IgD-negative memory B cell (primary cell): ENCODE measurements around the gene PDZRN4. TPM values are rescaled to one million over a fixed set of nuclear protein-coding genes. Genes with fewer than 3 reads are reported as not detected.
A peak's percentile ranks its signal among the peaks of the same experiment; 100 is the strongest.
"Not testable (repeated sequence)": the region's sequence is repeated elsewhere in the genome, so short reads cannot be mapped to it uniquely, and the experiment has no call there.

Source experiments
- H3K27ac Mint-ChIP-seq, 3 donors: one replicate each; pipeline ENCODE4 v1.8.0; 2020 to 2022; ENCODE audit warnings: mild to moderate bottlenecking in 3 of 3, mixed read lengths in 3 of 3, moderate library complexity in 1 of 3
- H3K27me3 Mint-ChIP-seq: one replicate; pipeline ENCODE4 v1.8.0; 2021; ENCODE audit warnings: mixed read lengths
- H3K36me3 Mint-ChIP-seq: one replicate; pipeline ENCODE4 v1.8.0; 2020; ENCODE audit warnings: mild to moderate bottlenecking, mixed read lengths
- H3K4me1 Mint-ChIP-seq, 3 donors: one replicate each; pipeline ENCODE4 v1.8.0; 2020 to 2022; ENCODE audit warnings: mixed read lengths in 3 of 3, mild to moderate bottlenecking in 1 of 3
- H3K4me3 Mint-ChIP-seq, 4 donors: one replicate each; pipeline ENCODE4 v1.8.0; 2020 to 2022; ENCODE audit warnings: mild to moderate bottlenecking in 4 of 4, mixed read lengths in 4 of 4, moderate library complexity in 3 of 4
- H3K9me3 Mint-ChIP-seq, 3 donors: one replicate each; pipeline ENCODE4 v1.8.0; 2020 to 2021; ENCODE audit warnings: mixed read lengths in 3 of 3, mild to moderate bottlenecking in 1 of 3
- polyA plus RNA-seq: library from polyadenylated mRNA; unstranded; fragments of 300-500 nt; fragmentation: Illumina TruSeq; gene quantifications from one replicate; pipeline ENCODE4 v1.2.3, GENCODE V29; 2021

Gene PDZRN4
- polyA plus RNA-seq, result not detected

DNA sequence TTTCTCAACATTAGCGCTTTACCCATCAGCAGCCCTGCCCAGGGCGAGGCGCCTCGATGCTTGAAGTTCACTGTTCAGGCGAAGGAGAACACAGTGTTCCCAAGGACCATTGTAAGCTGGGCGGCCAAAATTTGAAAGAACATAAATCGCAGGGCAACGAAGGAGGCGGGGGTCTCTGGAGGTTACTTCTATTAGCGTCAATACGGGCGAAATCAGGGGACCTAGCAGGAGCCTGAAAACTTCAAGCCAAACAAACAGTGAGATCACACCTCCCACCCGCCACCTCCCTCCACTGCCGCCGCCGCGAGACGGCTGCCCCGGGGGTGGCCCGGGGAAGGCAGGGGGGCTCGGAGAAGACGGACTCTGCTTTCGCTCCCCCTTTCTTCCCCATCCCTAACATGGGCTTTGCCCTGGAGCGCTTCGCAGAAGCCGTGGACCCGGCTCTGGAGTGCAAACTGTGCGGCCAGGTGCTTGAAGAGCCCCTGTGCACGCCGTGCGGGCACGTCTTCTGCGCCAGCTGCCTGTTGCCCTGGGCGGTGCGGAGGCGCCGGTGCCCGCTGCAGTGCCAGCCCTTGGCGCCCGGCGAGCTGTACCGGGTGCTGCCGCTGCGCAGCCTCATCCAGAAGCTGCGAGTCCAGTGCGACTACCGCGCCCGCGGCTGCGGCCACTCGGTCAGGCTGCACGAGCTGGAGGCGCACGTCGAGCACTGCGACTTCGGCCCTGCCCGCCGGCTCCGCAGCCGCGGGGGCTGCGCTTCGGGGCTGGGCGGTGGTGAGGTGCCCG, at the start of gene PDZRN4:
PDZRN4 (plus strand) TSS at position 263 of the 783 bp plus-strand sequence.
- H3K27ac Mint-ChIP-seq, result no peak within 1 kb of the TSS
- H3K4me1 Mint-ChIP-seq, result peaks cover 0 to 14% (median 11%) of the 10 kb centered on the region in 3 donors
- peak within 1 kb of the TSS in 2 of 4 donors; percentile 52 to 58 for H3K4me3 Mint-ChIP-seq
- H3K9me3 Mint-ChIP-seq, result peaks cover 0 to 2% (median 0%) of the 10 kb centered on the region in 3 donors
- H3K27me3 Mint-ChIP-seq, result peaks cover 33% of the 10 kb centered on the region
- no peaks in the 10 kb centered on the region for H3K36me3 Mint-ChIP-seq

DNA sequence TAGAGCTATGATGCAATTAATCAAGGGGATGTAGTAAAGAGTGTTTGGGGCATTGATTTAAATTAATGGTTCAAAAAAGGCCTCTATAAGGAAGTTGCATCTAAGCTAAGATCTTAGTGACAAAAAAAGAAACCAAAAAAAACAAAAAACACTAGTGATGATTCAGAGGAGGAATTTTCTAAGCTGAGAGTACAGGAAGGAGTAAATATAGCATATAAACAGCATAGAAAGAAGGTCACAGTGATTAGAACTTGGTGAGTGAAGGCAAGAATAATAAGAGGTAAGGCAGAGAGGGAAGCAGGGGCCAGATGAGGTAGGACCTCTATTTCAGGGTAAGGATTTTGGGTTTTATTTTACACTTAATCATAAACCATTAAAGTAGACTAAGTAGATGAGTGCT, 48.0 kb upstream of the PDZRN4 start:
- H3K27me3 Mint-ChIP-seq, result peaks cover 2% of the 10 kb centered on the region
- no peak overlapping the region for H3K27ac Mint-ChIP-seq
- H3K36me3 Mint-ChIP-seq, result no peaks in the 10 kb centered on the region
- H3K4me1 Mint-ChIP-seq, result peaks cover 0 to 5% (median 3%) of the 10 kb centered on the region in 3 donors
- no peak overlapping the region for H3K4me3 Mint-ChIP-seq
- H3K9me3 Mint-ChIP-seq, result peaks cover 0 to 4% (median 0%) of the 10 kb centered on the region in 3 donors

DNA sequence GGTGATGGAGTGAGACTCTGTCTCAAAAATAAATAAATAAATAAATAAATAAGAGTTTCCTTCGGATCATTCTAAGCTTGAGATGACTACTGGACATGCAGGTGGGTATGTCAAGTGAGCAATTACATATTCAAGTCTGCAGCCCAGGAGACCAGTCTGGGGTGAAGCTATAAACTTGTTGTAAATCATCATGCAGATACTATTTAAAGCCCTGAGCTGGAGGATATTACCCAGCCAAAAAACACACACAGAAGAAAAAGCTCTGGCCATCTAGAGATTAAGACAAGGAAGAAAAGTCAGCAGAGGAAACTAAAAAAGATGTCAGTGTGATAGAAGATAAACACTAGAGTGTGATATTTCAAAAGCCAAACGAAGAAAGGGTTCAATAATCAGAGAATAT, 47.0 kb upstream of the PDZRN4 start:
- Mint-ChIP-seq H3K4me1 (peaks cover 0 to 5% (median 3%) of the 10 kb centered on the region in 3 donors), H3K36me3 (no peaks in the 10 kb centered on the region), H3K27ac (no peak overlapping the region), H3K4me3 (no peak overlapping the region), H3K27me3 (no peaks in the 10 kb centered on the region), H3K9me3 (peaks cover 0 to 1% (median 0%) of the 10 kb centered on the region in 3 donors)

DNA sequence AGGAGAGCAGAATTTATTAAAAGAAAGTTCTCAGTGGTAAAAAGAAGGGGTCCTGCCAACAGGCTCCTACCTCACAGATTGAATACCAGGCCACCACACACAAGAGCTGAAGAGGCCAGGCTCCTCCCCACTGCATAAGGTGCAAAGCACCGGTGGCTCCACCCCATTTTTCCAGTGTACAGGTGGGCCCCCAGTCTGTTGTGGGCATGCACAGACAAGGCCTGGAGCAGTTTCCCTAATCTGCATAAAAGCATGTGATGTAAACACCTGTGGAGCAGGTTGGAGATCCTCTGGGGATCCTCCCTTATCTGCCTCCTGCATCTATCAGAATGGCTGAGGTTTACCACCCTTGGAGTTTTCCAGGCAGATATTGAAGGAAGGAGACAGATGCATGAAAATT, 45.7 kb upstream of the PDZRN4 start:
- Mint-ChIP-seq H3K27ac (no peak overlapping the region), H3K9me3 (peaks cover 0 to 1% (median 0%) of the 10 kb centered on the region in 3 donors), H3K4me1 (peaks cover 0 to 5% (median 3%) of the 10 kb centered on the region in 3 donors), H3K27me3 (no peaks in the 10 kb centered on the region), H3K4me3 (no peak overlapping the region), H3K36me3 (no peaks in the 10 kb centered on the region)

DNA sequence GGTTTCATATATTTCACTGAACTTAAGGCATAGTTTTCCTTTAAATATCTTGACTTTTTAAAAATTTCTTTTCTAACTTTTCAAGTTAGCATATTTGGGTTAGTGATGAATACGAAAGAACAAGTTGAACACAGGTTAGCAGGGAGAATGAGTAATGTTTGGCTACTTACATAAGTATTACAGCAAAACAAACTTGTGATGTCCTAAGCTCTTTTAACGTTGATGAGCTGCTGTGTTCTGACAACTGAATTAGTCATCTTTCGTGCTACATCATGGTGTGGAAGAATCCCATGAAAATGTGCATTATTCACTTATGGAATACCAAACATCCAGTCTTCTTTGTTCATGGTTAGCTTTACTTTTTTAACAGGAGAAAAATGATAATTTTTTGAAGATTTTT, 36.3 kb upstream of the PDZRN4 start:
- Mint-ChIP-seq H3K4me1 (peaks cover 0 to 2% (median 0%) of the 10 kb centered on the region in 3 donors), H3K36me3 (peaks cover 3% of the 10 kb centered on the region), H3K9me3 (peaks cover 0 to 3% (median 0%) of the 10 kb centered on the region in 3 donors), H3K27ac (no peak overlapping the region), H3K27me3 (no peaks in the 10 kb centered on the region), H3K4me3 (no peak overlapping the region)

DNA sequence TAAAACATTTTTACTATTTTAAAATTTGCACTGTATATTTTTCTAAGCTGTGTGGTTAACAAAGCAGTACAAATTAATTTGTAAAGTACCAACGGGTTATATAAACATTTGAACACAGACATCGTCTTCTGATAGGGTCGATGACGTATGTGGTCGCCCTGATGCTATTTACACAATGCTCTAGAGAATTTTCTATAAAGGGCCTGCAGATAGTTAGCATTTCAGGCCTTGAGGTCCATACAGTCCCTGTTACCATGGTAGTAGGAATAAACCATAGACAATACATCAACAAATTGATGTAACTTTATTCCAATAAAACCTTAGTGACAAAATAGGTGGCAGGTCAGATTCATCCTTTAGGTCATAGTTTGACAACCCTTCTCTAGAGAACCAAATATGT, 25.7 kb upstream of the PDZRN4 start:
- Mint-ChIP-seq H3K36me3 (no peaks in the 10 kb centered on the region), H3K4me3 (no peak overlapping the region), H3K27ac (no peak overlapping the region), H3K9me3 (peaks cover 0 to 6% (median 0%) of the 10 kb centered on the region in 3 donors), H3K4me1 (no peaks in the 10 kb centered on the region), H3K27me3 (peaks cover 1% of the 10 kb centered on the region)

DNA sequence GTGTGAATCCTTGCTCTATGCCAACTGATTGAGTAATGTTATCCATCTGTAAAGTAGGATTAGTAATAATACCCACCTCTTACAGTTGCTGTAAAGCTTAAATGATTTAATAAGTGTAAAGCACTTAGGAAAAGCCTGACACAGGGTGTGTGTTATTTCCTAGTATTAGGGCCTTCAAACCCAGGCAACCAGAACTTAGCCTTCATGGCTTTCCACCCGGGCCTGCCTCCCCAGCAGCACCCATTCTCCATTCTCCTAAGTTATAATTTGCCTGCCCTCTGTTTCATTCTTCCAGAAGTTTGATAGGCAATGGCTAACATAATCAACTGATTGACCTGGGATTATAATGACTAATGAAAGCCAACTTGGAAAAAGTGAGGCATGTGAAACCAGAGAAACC, 20.4 kb upstream of the PDZRN4 start:
- no peaks in the 10 kb centered on the region for H3K27me3 Mint-ChIP-seq
- H3K4me3 Mint-ChIP-seq, result no peak overlapping the region
- H3K9me3 Mint-ChIP-seq, result peaks cover 0 to 2% (median 0%) of the 10 kb centered on the region in 3 donors
- no peaks in the 10 kb centered on the region for H3K36me3 Mint-ChIP-seq
- H3K27ac Mint-ChIP-seq, result no peak overlapping the region
- no peaks in the 10 kb centered on the region for H3K4me1 Mint-ChIP-seq

DNA sequence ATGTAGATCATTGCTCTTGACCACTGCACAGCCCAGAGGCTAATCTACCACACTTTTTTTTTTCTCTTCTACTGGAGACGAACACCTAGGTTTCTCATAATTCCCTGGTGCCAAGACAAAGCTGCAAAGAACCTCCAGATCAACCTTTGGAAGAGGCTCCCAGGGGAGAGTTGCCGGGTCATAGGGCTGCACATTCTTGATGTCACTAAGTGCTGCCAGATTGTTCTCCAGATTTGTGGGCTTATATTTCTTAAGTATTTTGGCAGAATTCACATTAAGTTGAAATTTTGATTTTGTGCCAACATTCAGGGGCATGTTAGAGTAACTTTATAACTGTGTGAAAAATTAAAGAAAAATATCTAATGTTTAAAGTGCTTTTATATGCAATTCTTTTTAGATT, 13.5 kb upstream of the PDZRN4 start:
- no peak overlapping the region for H3K27ac Mint-ChIP-seq
- no peak overlapping the region for H3K4me3 Mint-ChIP-seq
- H3K27me3 Mint-ChIP-seq, result peaks cover 2% of the 10 kb centered on the region
- peaks cover 0 to 2% (median 0%) of the 10 kb centered on the region in 3 donors for H3K9me3 Mint-ChIP-seq
- no peaks in the 10 kb centered on the region for H3K4me1 Mint-ChIP-seq
- no peaks in the 10 kb centered on the region for H3K36me3 Mint-ChIP-seq

DNA sequence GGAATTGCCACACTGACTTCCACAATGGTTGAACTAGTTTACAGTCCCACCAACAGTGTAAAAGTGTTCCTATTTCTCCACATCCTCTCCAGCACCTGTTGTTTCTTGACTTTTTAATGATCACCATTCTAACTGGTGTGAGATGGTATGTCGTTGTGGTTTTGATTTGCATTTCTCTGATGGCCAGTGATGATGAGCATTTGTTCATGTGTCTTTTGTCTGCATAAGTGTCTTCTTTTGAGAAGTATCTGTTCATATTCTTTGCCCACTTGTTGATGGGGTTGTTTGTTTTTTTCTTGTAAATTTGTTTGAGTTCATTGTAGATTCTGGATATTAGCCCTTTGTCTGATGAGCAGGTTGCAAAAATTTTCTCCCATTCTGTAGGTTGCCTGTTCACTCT, 8.6 kb upstream of the PDZRN4 start:
- H3K27me3 Mint-ChIP-seq, H3K36me3 Mint-ChIP-seq, H3K4me1 Mint-ChIP-seq, H3K4me3 Mint-ChIP-seq, H3K9me3 Mint-ChIP-seq, H3K27ac Mint-ChIP-seq: not testable (repeated sequence)

DNA sequence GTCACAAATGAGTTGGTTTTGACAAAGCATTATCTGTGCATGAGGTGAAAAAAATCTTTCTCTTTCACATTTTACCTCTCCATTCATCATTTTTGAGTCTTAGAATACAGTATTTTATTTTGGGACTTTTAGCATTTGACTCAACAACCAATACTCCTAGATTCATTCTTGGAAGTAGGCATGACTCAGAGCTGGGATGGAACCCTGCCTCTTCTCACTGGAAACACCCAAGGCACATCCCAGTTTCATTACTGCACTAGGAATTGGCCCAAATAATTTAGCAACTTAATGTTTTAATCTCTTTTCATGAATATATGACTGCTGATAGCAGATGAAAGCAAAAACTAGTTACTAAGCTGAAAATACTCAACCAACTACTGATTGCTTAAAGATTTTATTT, 3.3 kb upstream of the PDZRN4 start:
- H3K4me3 Mint-ChIP-seq, result no peak overlapping the region
- peaks cover 0 to 14% (median 11%) of the 10 kb centered on the region in 3 donors for H3K4me1 Mint-ChIP-seq
- peaks cover 27% of the 10 kb centered on the region for H3K27me3 Mint-ChIP-seq
- H3K36me3 Mint-ChIP-seq, result peaks cover 2% of the 10 kb centered on the region
- H3K27ac Mint-ChIP-seq, result no peak overlapping the region
- peaks cover 0 to 3% (median 0%) of the 10 kb centered on the region in 3 donors for H3K9me3 Mint-ChIP-seq

DNA sequence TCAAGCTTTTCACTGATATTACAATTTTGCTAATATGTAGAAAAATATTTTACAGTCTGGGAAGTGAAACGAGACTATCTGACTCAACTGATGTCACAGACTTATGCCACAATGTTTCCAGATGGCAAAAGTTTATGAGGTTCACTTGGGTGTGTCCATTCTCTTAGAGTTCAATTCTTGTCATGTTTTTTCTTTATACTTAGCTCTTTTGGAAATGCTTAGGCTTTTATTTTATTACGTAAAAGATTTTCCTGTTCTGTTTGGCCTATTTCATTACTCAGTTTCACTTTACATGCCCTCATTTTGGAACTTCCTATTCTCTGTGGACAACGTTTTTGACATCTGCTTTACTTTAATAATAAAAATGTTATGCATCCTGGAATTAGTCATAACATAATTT, 2.1 kb upstream of the PDZRN4 start:
- H3K4me1 Mint-ChIP-seq, result peaks cover 0 to 14% (median 11%) of the 10 kb centered on the region in 3 donors
- peaks cover 0 to 2% (median 0%) of the 10 kb centered on the region in 3 donors for H3K9me3 Mint-ChIP-seq
- peak overlapping the region in 1 of 4 donors; percentile 38 for H3K4me3 Mint-ChIP-seq
- H3K27me3 Mint-ChIP-seq, result peaks cover 34% of the 10 kb centered on the region
- no peak overlapping the region for H3K27ac Mint-ChIP-seq
- H3K36me3 Mint-ChIP-seq, result no peaks in the 10 kb centered on the region

DNA sequence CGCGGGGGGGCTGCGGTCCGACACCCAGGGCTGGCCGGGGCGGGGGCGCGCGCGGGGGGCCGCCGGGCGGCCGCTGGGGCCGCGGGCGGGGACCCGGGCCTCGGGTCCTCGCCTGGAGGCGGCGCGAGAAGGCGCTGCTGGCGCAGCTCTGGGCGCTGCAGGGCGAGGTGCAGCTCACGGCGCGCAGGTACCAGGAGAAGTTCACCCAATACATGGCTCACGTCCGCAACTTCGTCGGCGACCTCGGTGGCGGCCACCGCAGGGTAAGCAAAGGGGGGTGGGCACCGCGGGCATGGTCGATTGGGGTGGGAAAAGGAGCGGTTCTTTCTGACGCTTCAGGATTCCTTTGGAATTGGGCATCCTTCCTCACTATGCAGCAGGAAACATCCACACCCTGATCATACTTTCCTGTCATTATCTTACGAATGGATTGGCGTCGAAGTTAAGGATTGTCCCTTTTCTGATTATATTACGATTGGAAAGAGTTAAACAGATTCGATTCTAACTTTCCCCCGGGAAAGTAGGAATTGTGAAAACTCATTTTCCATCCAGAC, 798 bp downstream of the PDZRN4 start:
- Mint-ChIP-seq H3K4me1 (peaks cover 0 to 14% (median 11%) of the 10 kb centered on the region in 3 donors), H3K4me3 (no peak overlapping the region), H3K9me3 (peaks cover 0 to 2% (median 0%) of the 10 kb centered on the region in 3 donors), H3K36me3 (no peaks in the 10 kb centered on the region), H3K27me3 (peaks cover 33% of the 10 kb centered on the region), H3K27ac (no peak overlapping the region)

DNA sequence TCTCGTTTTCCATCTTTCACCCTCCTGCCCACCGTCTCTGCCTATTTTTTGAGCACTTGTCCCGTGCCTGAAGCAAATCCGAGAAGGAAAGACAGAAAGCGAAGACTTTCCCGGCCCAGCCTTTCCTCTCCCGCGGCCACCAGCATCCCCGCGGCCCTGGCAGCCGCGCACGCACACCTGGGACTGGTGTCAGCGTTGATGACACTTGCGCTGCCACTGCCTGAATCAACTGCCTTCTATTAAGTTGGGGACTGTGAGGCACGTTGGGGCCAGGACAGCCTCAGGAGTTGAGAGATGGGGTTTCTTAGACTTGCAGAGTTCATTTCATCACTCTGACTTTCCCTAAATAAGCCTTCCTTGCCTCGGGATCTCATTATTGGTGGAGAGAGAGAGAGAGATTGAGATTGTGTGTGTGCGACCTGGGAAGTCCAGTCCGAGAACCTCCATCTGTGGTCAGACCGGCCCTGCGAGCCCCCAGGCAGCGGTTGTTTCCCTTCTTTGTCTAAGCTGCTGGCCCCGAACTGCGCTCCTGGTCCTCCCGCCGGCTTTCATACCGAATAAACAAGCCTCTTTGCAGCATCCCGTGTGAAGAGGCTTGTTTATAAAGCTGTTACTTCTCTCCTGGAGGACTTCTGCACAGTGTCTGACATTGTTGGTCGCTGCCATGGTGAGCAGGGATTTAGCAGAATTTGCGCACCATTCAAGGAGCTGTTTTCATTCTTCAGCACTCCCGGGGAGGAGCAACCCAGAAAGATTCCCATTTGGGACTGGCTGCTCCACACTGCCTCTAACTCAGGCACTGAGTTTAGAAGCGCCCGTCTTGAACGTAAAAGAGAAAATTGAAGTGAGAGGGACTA, 1.5 kb downstream of the PDZRN4 start:
- Mint-ChIP-seq H3K27me3 (peaks cover 33% of the 10 kb centered on the region), H3K36me3 (no peaks in the 10 kb centered on the region), H3K27ac (no peak overlapping the region), H3K4me1 (peaks cover 0 to 14% (median 11%) of the 10 kb centered on the region in 3 donors), H3K9me3 (peaks cover 0 to 2% (median 0%) of the 10 kb centered on the region in 3 donors), H3K4me3 (peak overlapping the region in 1 of 4 donors; percentile 56)

DNA sequence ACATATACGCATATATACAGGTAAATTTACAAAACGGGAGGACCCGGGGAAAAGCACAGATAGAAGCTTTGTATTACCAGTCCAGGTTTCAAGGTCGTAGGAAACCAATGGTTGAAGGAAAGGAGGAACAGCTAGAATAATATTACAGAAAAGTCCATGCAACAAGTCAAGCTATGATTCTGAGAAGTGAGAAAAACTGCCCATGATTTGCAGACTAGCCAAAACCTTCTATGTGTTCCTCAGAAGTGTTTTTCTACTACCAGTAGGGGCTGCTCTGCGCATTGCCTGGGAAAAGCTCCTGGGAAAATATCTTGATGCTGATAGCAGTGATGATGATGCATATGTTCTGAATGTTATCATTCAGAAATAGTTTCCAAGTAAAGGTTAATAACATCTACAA, 2.2 kb downstream of the PDZRN4 start:
- no peak overlapping the region for H3K4me3 Mint-ChIP-seq
- H3K36me3 Mint-ChIP-seq, result no peaks in the 10 kb centered on the region

DNA sequence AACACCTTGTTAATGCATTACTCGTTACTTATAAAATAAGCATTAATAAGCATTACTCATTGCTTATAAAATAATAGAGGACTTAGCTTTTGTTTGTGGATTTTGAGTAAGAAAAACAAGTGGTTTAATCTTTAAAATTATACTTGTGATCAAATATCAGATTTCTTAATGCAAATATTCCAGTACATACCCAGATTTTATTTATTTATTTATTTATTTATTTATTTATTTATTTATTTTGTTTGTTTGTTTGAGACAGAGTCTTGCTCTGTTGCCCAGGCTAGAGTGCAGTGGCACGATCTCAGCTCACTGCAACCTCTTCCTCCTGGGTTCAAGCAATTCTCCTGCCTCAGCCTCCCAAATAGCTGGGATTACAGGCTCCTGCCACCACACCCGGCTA, 3.4 kb downstream of the PDZRN4 start:
- not testable (repeated sequence) for H3K27ac Mint-ChIP-seq, H3K9me3 Mint-ChIP-seq, H3K4me3 Mint-ChIP-seq, H3K36me3 Mint-ChIP-seq
- H3K27me3 Mint-ChIP-seq, result peaks cover 30% of the 10 kb centered on the region
- peaks cover 0 to 12% (median 11%) of the 10 kb centered on the region in 3 donors for H3K4me1 Mint-ChIP-seq

More for the DNA sequence above, 2.2 kb downstream of the PDZRN4 start:
- H3K4me1 Mint-ChIP-seq, result peaks cover 0 to 14% (median 11%) of the 10 kb centered on the region in 3 donors
- H3K9me3 Mint-ChIP-seq, result no peaks in the 10 kb centered on the region
- peaks cover 34% of the 10 kb centered on the region for H3K27me3 Mint-ChIP-seq
- H3K27ac Mint-ChIP-seq, result no peak overlapping the region
